Astrocyte (in vitro differentiated cells and primary cell): Measurements from ENCODE around the gene LYSMD4. TPM values are rescaled to one million over a fixed set of nuclear protein-coding genes. Genes with fewer than 3 reads are reported as not detected.
A peak's percentile ranks its signal among the peaks of the same experiment; 100 is the strongest.

ENCODE experiments used
- DNase-seq: peaks from one replicate; pipeline ENCODE4 v3.0.0-alpha.2; 2010; ENCODE audit warnings: low read depth
- FAIRE-seq: peaks from 2 replicates; lab custom pipeline; 2011; peaks lifted over from hg19 to GRCh38; lab: Jason Lieb, UNC
- H2AFZ ChIP-seq: 2 replicates; pipeline ENCODE4 v1.6.0; 2012; ENCODE audit warnings: low read depth, low read length, inconsistent platforms
- H3K27ac ChIP-seq: 2 replicates; pipeline ENCODE4 v1.5.1; 2011; ENCODE audit warnings: low read depth, low read length, inconsistent platforms
- H3K27me3 ChIP-seq: 2 replicates; pipeline ENCODE4 v1.6.0; 2011; ENCODE audit warnings: low read length, inconsistent platforms; ENCODE audit not compliant: insufficient read depth
- H3K36me3 ChIP-seq: 2 replicates; pipeline ENCODE4 v1.5.1; 2011; ENCODE audit warnings: low read length, inconsistent platforms; ENCODE audit not compliant: insufficient read depth
- H3K4me1 ChIP-seq: 2 replicates; pipeline ENCODE4 v1.5.1; 2011; ENCODE audit warnings: low read length, inconsistent platforms; ENCODE audit not compliant: insufficient read depth
- H3K4me2 ChIP-seq: 2 replicates; pipeline ENCODE4 v1.6.0; 2012; ENCODE audit warnings: low read length, inconsistent platforms
- H3K4me3 ChIP-seq: 2 replicates; pipeline ENCODE4 v1.5.1; 2011; ENCODE audit warnings: low read depth, mild to moderate bottlenecking, low read length, inconsistent platforms; ENCODE audit not compliant: insufficient read depth
- H3K79me2 ChIP-seq: 2 replicates; pipeline ENCODE4 v1.6.0; 2012; ENCODE audit warnings: mild to moderate bottlenecking, low read length, inconsistent platforms; ENCODE audit not compliant: insufficient read depth
- H3K9ac ChIP-seq: 2 replicates; pipeline ENCODE4 v1.6.0; 2012; ENCODE audit warnings: mild to moderate bottlenecking, low read length, inconsistent platforms
- H3K9me3 ChIP-seq: 2 replicates; pipeline ENCODE4 v1.5.1; 2012; ENCODE audit warnings: low read depth, mild to moderate bottlenecking, low read length, inconsistent platforms; ENCODE audit not compliant: insufficient read depth
- H4K20me1 ChIP-seq: 2 replicates; pipeline ENCODE4 v1.6.0; 2012; ENCODE audit warnings: low read length, inconsistent platforms; ENCODE audit not compliant: insufficient read depth
- H3K27ac Mint-ChIP-seq: one replicate; pipeline ENCODE4 v1.8.0; 2021; ENCODE audit warnings: mild to moderate bottlenecking, mixed read lengths; ENCODE audit not compliant: unreplicated experiment
- H3K27me3 Mint-ChIP-seq: one replicate; pipeline ENCODE4 v1.8.0; 2021; ENCODE audit warnings: low read depth, mixed read lengths; ENCODE audit not compliant: unreplicated experiment
- H3K36me3 Mint-ChIP-seq: one replicate; pipeline ENCODE4 v1.8.0; 2021; ENCODE audit warnings: low read depth, mixed read lengths; ENCODE audit not compliant: unreplicated experiment
- H3K4me1 Mint-ChIP-seq: one replicate; pipeline ENCODE4 v1.8.0; 2021; ENCODE audit warnings: low read depth, mixed read lengths; ENCODE audit not compliant: unreplicated experiment
- H3K4me3 Mint-ChIP-seq: one replicate; pipeline ENCODE4 v1.8.0; 2021; ENCODE audit warnings: mild to moderate bottlenecking, moderate library complexity, mixed read lengths; ENCODE audit not compliant: unreplicated experiment
- H3K9me3 Mint-ChIP-seq: one replicate; pipeline ENCODE4 v1.8.0; 2021; ENCODE audit warnings: mild to moderate bottlenecking, mixed read lengths; ENCODE audit not compliant: unreplicated experiment
- CTCF ChIP-seq: IDR thresholded peaks from 2 replicates; pipeline ENCODE4 v1.5.1; 2011; ENCODE audit warnings: low read depth, mild to moderate bottlenecking, inconsistent platforms, low read length, moderate library complexity; ENCODE audit not compliant: insufficient read depth
- EZH2 ChIP-seq: IDR thresholded peaks from 2 replicates; pipeline ENCODE4 v1.6.1; 2012; ENCODE audit warnings: mild to moderate bottlenecking, low read length, inconsistent platforms; ENCODE audit not compliant: insufficient read depth
- total RNA-seq: library from RNA; stranded (reverse); gene quantifications from 2 replicates; pipeline ENCODE4 v1.2.1, GENCODE V29; 2021

The LYSMD4 gene
- total RNA-seq, 1 donor from 2014 or later = 5.0 TPM

- no peaks in the 10 kb centered on the region for H3K36me3 ChIP-seq
- Mint-ChIP-seq H3K36me3 (peaks cover 1% of the 10 kb centered on the region), H3K27me3 (no peaks in the 10 kb centered on the region), H3K4me3 (no peak overlapping the region), H3K9me3 (no peaks in the 10 kb centered on the region), H3K27ac (peak overlapping the region; percentile 97), H3K4me1 (peaks cover 35% of the 10 kb centered on the region)
- H2AFZ ChIP-seq = no peak overlapping the region
- TF ChIP-seq CTCF (peak; percentile 77), EZH2 (no peak)
- peak overlapping the region; percentile 75 for H3K4me2 ChIP-seq
- H3K9ac ChIP-seq = peak overlapping the region; percentile 79
- H3K79me2 ChIP-seq = no peaks in the 10 kb centered on the region
- no peaks in the 10 kb centered on the region for H4K20me1 ChIP-seq
- H3K4me3 ChIP-seq = no peak overlapping the region
- FAIRE-seq (peak; percentile 54), DNase-seq (peak; percentile 87)
- peak overlapping the region; percentile 88 for H3K27ac ChIP-seq
- no peaks in the 10 kb centered on the region for H3K9me3 ChIP-seq
- peaks cover 24% of the 10 kb centered on the region for H3K4me1 ChIP-seq
- no peaks in the 10 kb centered on the region for H3K27me3 ChIP-seq
Measured at GRCh38 chr15:99703603-99704443, 29.4 kb downstream of the LYSMD4 start.

GRCh38 chr15:99702895-99703602 is 30.2 kb downstream of the LYSMD4 start:
- H3K36me3 Mint-ChIP-seq = no peaks in the 10 kb centered on the region
- peak; percentile 49 for FAIRE-seq
- TF ChIP-seq CTCF = no peak
- no peak for TF ChIP-seq EZH2
- H3K9me3 Mint-ChIP-seq = no peaks in the 10 kb centered on the region
- H3K4me1 Mint-ChIP-seq = peaks cover 29% of the 10 kb centered on the region
- peak overlapping the region; percentile 88 for H3K27ac ChIP-seq
- peak; percentile 60 for DNase-seq
- H3K27ac Mint-ChIP-seq = peak overlapping the region; percentile 97
- no peaks in the 10 kb centered on the region for H3K79me2 ChIP-seq
- no peaks in the 10 kb centered on the region for H3K9me3 ChIP-seq
- no peaks in the 10 kb centered on the region for H4K20me1 ChIP-seq
- H3K27me3 Mint-ChIP-seq = no peaks in the 10 kb centered on the region
- no peak overlapping the region for H3K4me3 ChIP-seq
- no peak overlapping the region for H3K4me3 Mint-ChIP-seq
- no peaks in the 10 kb centered on the region for H3K36me3 ChIP-seq
- H2AFZ ChIP-seq = no peak overlapping the region
- H3K4me2 ChIP-seq = peak overlapping the region; percentile 75
- H3K27me3 ChIP-seq = no peaks in the 10 kb centered on the region
- peak overlapping the region; percentile 51 for H3K9ac ChIP-seq
- H3K4me1 ChIP-seq = peaks cover 17% of the 10 kb centered on the region
